HG02970 (cell line): ENCODE data around the gene EDDM13.
"Not testable (repeated sequence)": the region's sequence is repeated elsewhere in the genome, so short reads cannot be mapped to it uniquely, and the experiment has no call there.

Experiments
- ATAC-seq: cut with Tn5 transposase; IDR thresholded peaks from one replicate; pipeline ENCODE4 v1.9.1; 2021; ENCODE audit warnings: mild to moderate bottlenecking, moderate library complexity, moderate number of reproducible peaks; ENCODE audit not compliant: unreplicated experiment, low FRiP score

Gene EDDM13

GRCh38 chr19:56272161-56272798, at the start of gene EDDM13:
TSS of gene EDDM13 (plus strand) at chr19:56272748. CDS start at chr19:56272835, 87 bp downstream.
- no peak for ATAC-seq

GRCh38 chr19:56222901-56223300, 49.6 kb upstream of the EDDM13 start:
- ATAC-seq = no peak

GRCh38 chr19:56223481-56223880, 49.1 kb upstream of the EDDM13 start:
- no peak for ATAC-seq

GRCh38 chr19:56245121-56245740, 27.3 kb upstream of the EDDM13 start:
- no peak for ATAC-seq

- ATAC-seq = not testable (repeated sequence)
These were observed 26.8 kb upstream of the EDDM13 start for GRCh38 chr19:56245764-56246163.

- not testable (repeated sequence) for ATAC-seq
These were observed 23.7 kb upstream of the EDDM13 start for GRCh38 chr19:56248736-56249338.

- no peak for ATAC-seq
These were observed 19.7 kb upstream of the EDDM13 start for GRCh38 chr19:56252699-56253422.

- no peak for ATAC-seq
These were observed 18.8 kb upstream of the EDDM13 start for GRCh38 chr19:56253737-56254136.

GRCh38 chr19:56258272-56258671, 14.3 kb upstream of the EDDM13 start:
- no peak for ATAC-seq

GRCh38 chr19:56261145-56261544, 11.4 kb upstream of the EDDM13 start:
- no peak for ATAC-seq

GRCh38 chr19:56261932-56262331, 10.6 kb upstream of the EDDM13 start:
- not testable (repeated sequence) for ATAC-seq

GRCh38 chr19:56263319-56263718, 9.2 kb upstream of the EDDM13 start:
- ATAC-seq = no peak

- no peak for ATAC-seq
These were observed 6.5 kb upstream of the EDDM13 start for GRCh38 chr19:56266051-56266450.

GRCh38 chr19:56269348-56269747, 3.2 kb upstream of the EDDM13 start:
- ATAC-seq = no peak

- ATAC-seq = no peak
These were observed 1.9 kb upstream of the EDDM13 start for GRCh38 chr19:56270676-56271075.

GRCh38 chr19:56271151-56271550, 1.4 kb upstream of the EDDM13 start:
- ATAC-seq = no peak

- ATAC-seq = no peak
These were observed 1.1 kb downstream of the EDDM13 start for GRCh38 chr19:56273563-56274117.

GRCh38 chr19:56282809-56283208, 10.3 kb downstream of the EDDM13 start:
- no peak for ATAC-seq

- no peak for ATAC-seq
These were observed 12.2 kb downstream of the EDDM13 start for GRCh38 chr19:56284746-56285145.

GRCh38 chr19:56290104-56290503, 17.6 kb downstream of the EDDM13 start:
- ATAC-seq = no peak

GRCh38 chr19:56291867-56292266, 19.3 kb downstream of the EDDM13 start:
- ATAC-seq = no peak
